Esophagus muscularis mucosa (tissue), 4 donors: Measurements from ENCODE around the gene TCP11. TPM values are rescaled to one million over a fixed set of nuclear protein-coding genes. Genes with fewer than 3 reads are reported as not detected.

ENCODE experiments used
- DNase-seq: peaks from one replicate; pipeline ENCODE4 v3.0.0-alpha.2; 2017; ENCODE audit errors: extremely low spot score
- H3K27ac ChIP-seq, 4 donors: fragments of 200-600 bp; sonication (generic); replicated peaks in 1 of 4; 1 replicate in 3 of 4; 2 replicates in 1 of 4; pipeline ENCODE4 v1.5.1; 2016 to 2019; ENCODE audit warnings: mild to moderate bottlenecking in 1 of 4
- H3K27me3 ChIP-seq, 4 donors: fragments of 200-600 bp; sonication (generic); one replicate each; pipeline versions ENCODE4 v1.5.1 to v1.6.0; 2016 to 2019
- H3K36me3 ChIP-seq, 4 donors: fragments of 200-600 bp; sonication (generic); one replicate each; pipeline ENCODE4 v1.5.1; 2016 to 2019
- H3K4me1 ChIP-seq, 4 donors: fragments of 200-600 bp; sonication (generic); one replicate each; pipeline ENCODE4 v1.5.1; 2016 to 2019
- H3K4me3 ChIP-seq, 4 donors: fragments of 200-600 bp; sonication (generic); 1 replicate in 2 of 4; 2 replicates in 2 of 4; pipeline ENCODE4 v1.5.1; 2016 to 2019; ENCODE audit warnings: mild to moderate bottlenecking in 4 of 4, moderate library complexity in 1 of 4
- H3K9me3 ChIP-seq, 4 donors: fragments of 200-600 bp; sonication (generic); 1 replicate in 3 of 4; 2 replicates in 1 of 4; pipeline ENCODE4 v1.5.1; 2016 to 2019
- CTCF ChIP-seq, 3 experiments: fragments of 200-600 bp in 2 of 3; fragments of 450-650 bp in 1 of 3; sonication (generic) in 2 of 3; IDR thresholded peaks; one replicate each; pipeline ENCODE4 v1.5.1; 2017 to 2019; ENCODE audit warnings: antibody characterized with exemption in 3 of 3, mild to moderate bottlenecking in 2 of 3, moderate library complexity in 1 of 3
- EP300 ChIP-seq: sonication (generic); formaldehyde crosslinking; IDR thresholded peaks from one replicate; pipeline ENCODE4 v1.6.1; 2017; ENCODE audit warnings: antibody characterized with exemption
- POLR2A ChIP-seq: fragments of 450-650 bp; IDR thresholded peaks from one replicate; pipeline ENCODE4 v1.6.1; 2017; ENCODE audit warnings: antibody characterized with exemption, moderate library complexity, mild to moderate bottlenecking, low read depth
- POLR2AphosphoS5 ChIP-seq, 2 donors: sonication (generic); formaldehyde crosslinking; IDR thresholded peaks; one replicate each; pipeline ENCODE4 v1.6.1; 2017; ENCODE audit warnings: antibody characterized with exemption in 2 of 2
- WGBS: methylation state at CpG from one replicate; pipeline ENCODE4 v1.1.5; 2018; 5-methylcytosine and 5-hydroxymethylcytosine counted together
- intact Hi-C: fragments of 100-400 bp; cut with DNase I; formaldehyde crosslinking; loops from one replicate; pipeline ENCODE4 v1.15.1; 2023
- total RNA-seq, 4 donors: library from RNA; depleted of rRNA; stranded (reverse); fragments of >200 nt; gene quantifications; one replicate each; pipeline versions ENCODE4 v1.1.0 to v1.2.1, GENCODE V29; 2016

Gene TCP11
- total RNA-seq, 4 donors from 2014 or later: 0.75 to 1.1 (median 0.83) TPM; not detected in 1

- DNase-seq: no peak
- WGBS: 91% methylated on average over 3 of the region's 3 CpGs
- H3K36me3 ChIP-seq: no peaks in the 10 kb centered on the region
- no peaks in the 10 kb centered on the region for H3K4me1 ChIP-seq
- H3K4me3 ChIP-seq: no peak overlapping the region
- intact Hi-C loops: no loop called here
- no peaks in the 10 kb centered on the region for H3K27me3 ChIP-seq
- peaks cover 0 to 8% (median 3%) of the 10 kb centered on the region in 4 donors for H3K9me3 ChIP-seq
- H3K27ac ChIP-seq: no peak overlapping the region
- TF ChIP-seq EP300 (no peak), CTCF (IDR thresholded peaks at IDR 0.05) (no peak), POLR2A (no peak), POLR2AphosphoS5 (IDR thresholded peaks at IDR 0.05) (no peak)
Measured at GRCh38 chr6:35105078-35105477, 36.1 kb downstream of the TCP11 start.

DNA sequence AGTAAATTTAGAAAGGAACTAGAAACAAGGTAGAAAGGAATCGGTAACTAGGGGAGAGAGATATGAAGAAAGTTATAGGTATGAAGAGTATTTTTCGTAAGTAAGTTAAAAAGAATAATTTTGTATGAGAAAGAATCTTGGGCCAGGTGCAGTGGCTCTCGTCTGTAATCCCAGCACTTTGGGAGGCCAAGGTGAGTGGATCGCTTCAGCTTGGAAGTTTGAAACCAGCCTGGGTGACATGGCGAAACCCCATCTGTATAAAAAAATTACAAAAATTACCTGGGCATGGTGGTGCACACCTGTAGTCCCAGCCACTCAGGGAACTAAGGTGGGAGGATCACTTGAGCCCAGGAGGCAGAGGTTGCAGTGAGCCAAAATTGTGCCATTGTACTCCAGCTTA is 42.0 kb downstream of the TCP11 start:
- no peak for DNase-seq
- Histone ChIP-seq H3K36me3 (no peaks in the 10 kb centered on the region), H3K4me1 (peaks cover 9 to 24% (median 19%) of the 10 kb centered on the region in 4 donors), H3K9me3 (no peaks in the 10 kb centered on the region), H3K4me3 (no peak overlapping the region), H3K27me3 (no peaks in the 10 kb centered on the region), H3K27ac (no peak overlapping the region)
- TF ChIP-seq POLR2AphosphoS5 (IDR thresholded peaks at IDR 0.05) (no peak), EP300 (no peak), CTCF (IDR thresholded peaks at IDR 0.05) (no peak), POLR2A (no peak)
- 94% methylated on average over 5 of the region's 5 CpGs for WGBS
- intact Hi-C loops: no loop called here

DNA sequence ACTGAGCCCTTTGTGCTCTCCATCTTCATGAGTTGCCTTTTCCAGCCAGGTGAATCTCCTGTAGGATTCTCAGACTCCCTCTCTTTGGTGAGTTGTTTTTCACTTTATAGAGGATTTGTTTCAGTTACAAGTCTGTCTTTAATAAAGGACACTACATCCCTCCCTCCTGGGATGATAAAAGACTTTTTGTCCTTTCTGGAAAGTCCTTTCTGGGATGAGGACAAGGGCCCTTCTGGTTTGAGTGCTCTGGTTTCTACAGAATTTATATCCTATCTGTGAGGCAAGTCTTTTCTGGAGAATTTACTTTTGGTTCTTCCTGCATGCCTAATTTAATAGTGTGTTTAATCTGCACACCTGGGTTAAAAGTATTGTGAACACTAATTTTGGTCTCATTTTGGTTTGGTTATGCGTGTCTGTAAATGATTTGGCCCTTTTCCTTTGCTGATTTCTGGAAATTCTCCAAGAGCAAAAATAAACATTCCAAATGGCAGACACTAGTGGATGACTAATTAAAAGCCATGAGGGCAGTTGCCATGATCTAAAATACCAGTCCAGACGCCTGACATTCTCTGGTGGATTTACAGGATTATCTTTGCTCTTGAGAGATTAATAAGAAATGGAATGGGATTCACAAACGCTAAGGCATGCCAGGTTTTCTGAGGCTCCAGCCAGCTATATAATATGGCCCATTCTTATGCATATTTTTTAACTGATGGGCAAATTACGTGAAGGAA is 44.8 kb downstream of the TCP11 start:
- Histone ChIP-seq H3K27ac (peak overlapping the region; percentile 50 to 71 (median 60)), H3K36me3 (peaks cover 0 to 3% (median 0%) of the 10 kb centered on the region in 4 donors), H3K27me3 (no peaks in the 10 kb centered on the region), H3K4me3 (no peak overlapping the region), H3K9me3 (no peaks in the 10 kb centered on the region), H3K4me1 (peaks cover 27 to 52% (median 44%) of the 10 kb centered on the region in 4 donors)
- TF ChIP-seq CTCF (IDR thresholded peaks at IDR 0.05) (no peak), POLR2AphosphoS5 (IDR thresholded peaks at IDR 0.05) (peak in 1 of 2 donors; percentile 23), EP300 (no peak), POLR2A (no peak)
- WGBS: 28% methylated on average over 4 of the region's 4 CpGs
- intact Hi-C loops: no loop called here
- no peak for DNase-seq

DNA sequence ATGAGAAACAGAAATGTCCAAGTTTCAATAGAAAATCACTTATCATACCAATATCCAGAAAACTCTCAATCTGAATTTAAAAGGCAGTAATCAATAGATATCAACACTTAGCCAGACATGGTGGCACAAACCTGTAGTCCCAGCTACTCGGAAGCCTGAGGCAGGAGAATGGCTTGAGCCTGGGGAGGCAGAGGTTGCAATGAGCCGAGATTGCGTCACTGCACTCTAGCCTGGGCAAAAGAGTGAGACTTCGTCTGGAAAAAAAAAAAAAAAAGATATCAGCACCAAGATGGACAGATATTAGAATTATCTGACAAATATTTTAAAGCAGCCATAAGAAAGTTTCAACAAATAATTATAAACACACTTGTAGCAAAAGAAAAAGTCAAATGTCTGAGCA is 47.0 kb downstream of the TCP11 start:
- TF ChIP-seq POLR2AphosphoS5 (IDR thresholded peaks at IDR 0.05) (no peak), EP300 (no peak), POLR2A (no peak), CTCF (IDR thresholded peaks at IDR 0.05) (no peak)
- Histone ChIP-seq H3K36me3 (peaks cover under 1 to 24% (median 17%) of the 10 kb centered on the region in 4 donors), H3K27ac (peak overlapping the region; percentile 29 to 77 (median 53)), H3K4me3 (no peak overlapping the region), H3K9me3 (no peaks in the 10 kb centered on the region), H3K27me3 (no peaks in the 10 kb centered on the region), H3K4me1 (peaks cover 35 to 73% (median 65%) of the 10 kb centered on the region in 4 donors)
- WGBS: 90% methylated on average over 4 of the region's 4 CpGs
- intact Hi-C loops: loop anchor here (5.0 kb wide), 1 partner anchor 77 kb away; no protein-coding TSS in a partner anchor
- DNase-seq: no peak
